Measurements from ENCODE around the gene ABCA9. TPM values are rescaled to one million over a fixed set of nuclear protein-coding genes. Genes with fewer than 3 reads are reported as not detected.
"Not testable (repeated sequence)": the region's sequence is repeated elsewhere in the genome, so short reads cannot be mapped to it uniquely, and the experiment has no call there.

The ABCA9 gene
- total RNA-seq, 2 experiments from 2014 or later: not detected

GRCh38 chr17:69018022-69018615 is 42.6 kb downstream of the ABCA9 start:
- H3K36me3 Mint-ChIP-seq (ENCODE audit: low read depth): no peaks in the 10 kb centered on the region
- POLR2A ChIA-PET: no interaction called here
- CTCF ChIA-PET: no interaction called here
- H3K27me3 Mint-ChIP-seq: no peaks in the 10 kb centered on the region
- no peaks in the 10 kb centered on the region for H3K9me3 Mint-ChIP-seq
- H3K4me3 Mint-ChIP-seq: no peak overlapping the region
- H3K4me1 Mint-ChIP-seq (ENCODE audit: low read depth): no peaks in the 10 kb centered on the region
- no peak for DNase-seq
- intact Hi-C loops (cut with micrococcal nuclease): no loop called here
- TF ChIP-seq, protein P1, sequence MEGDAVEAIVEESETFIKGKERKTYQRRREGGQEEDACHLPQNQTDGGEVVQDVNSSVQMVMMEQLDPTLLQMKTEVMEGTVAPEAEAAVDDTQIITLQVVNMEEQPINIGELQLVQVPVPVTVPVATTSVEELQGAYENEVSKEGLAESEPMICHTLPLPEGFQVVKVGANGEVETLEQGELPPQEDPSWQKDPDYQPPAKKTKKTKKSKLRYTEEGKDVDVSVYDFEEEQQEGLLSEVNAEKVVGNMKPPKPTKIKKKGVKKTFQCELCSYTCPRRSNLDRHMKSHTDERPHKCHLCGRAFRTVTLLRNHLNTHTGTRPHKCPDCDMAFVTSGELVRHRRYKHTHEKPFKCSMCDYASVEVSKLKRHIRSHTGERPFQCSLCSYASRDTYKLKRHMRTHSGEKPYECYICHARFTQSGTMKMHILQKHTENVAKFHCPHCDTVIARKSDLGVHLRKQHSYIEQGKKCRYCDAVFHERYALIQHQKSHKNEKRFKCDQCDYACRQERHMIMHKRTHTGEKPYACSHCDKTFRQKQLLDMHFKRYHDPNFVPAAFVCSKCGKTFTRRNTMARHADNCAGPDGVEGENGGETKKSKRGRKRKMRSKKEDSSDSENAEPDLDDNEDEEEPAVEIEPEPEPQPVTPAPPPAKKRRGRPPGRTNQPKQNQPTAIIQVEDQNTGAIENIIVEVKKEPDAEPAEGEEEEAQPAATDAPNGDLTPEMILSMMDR (IDR thresholded peaks at IDR 0.05): no peak
- no peak for ATAC-seq
- no peak overlapping the region for H3K27ac Mint-ChIP-seq

DNA sequence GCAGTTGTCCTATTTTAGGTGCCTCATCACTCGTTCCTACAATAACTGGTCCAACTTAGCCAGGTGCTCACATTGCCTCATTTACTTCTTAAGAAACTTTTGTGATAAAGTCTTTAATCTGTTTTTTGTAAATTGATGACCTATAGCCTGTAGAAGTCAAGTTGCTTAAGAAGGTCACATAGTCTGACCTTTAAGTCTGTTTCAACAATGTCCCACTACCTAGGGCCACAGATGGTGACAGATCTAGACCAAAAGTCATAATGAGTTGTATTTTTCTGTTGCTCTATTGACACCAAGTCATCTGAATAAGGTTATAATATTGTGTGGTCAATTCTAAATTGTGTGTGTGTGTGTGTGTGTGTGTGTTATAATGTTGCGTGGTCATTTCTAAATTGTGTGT is 45.1 kb downstream of the ABCA9 start:
- no peaks in the 10 kb centered on the region for H3K4me1 Mint-ChIP-seq (ENCODE audit: low read depth)
- CTCF ChIA-PET: no interaction called here
- no peak overlapping the region for H3K27ac Mint-ChIP-seq
- ATAC-seq (no peak), DNase-seq (no peak)
- POLR2A ChIA-PET: no interaction called here
- H3K9me3 Mint-ChIP-seq: no peaks in the 10 kb centered on the region
- H3K4me3 Mint-ChIP-seq: no peak overlapping the region
- TF ChIP-seq, protein P1 (IDR thresholded peaks at IDR 0.05): no peak
- no peaks in the 10 kb centered on the region for H3K36me3 Mint-ChIP-seq (ENCODE audit: low read depth)
- intact Hi-C loops (cut with micrococcal nuclease): no loop called here
- H3K27me3 Mint-ChIP-seq: peaks cover 2% of the 10 kb centered on the region

GRCh38 chr17:69012895-69013805 is 47.6 kb downstream of the ABCA9 start:
- ATAC-seq (no peak), DNase-seq (no peak)
- TF ChIP-seq, protein P1 (IDR thresholded peaks at IDR 0.05): no peak
- Mint-ChIP-seq H3K36me3 (ENCODE audit: low read depth) (no peaks in the 10 kb centered on the region), H3K4me3 (no peak overlapping the region), H3K9me3 (no peaks in the 10 kb centered on the region), H3K4me1 (ENCODE audit: low read depth) (no peaks in the 10 kb centered on the region), H3K27ac (no peak overlapping the region), H3K27me3 (peaks cover 2% of the 10 kb centered on the region)
- intact Hi-C loops (cut with micrococcal nuclease): no loop called here
- CTCF ChIA-PET: no interaction called here
- POLR2A ChIA-PET: interaction anchor here (0.6 kb wide), 1 partner anchor 286 kb away, joined by 3 read pairs; no protein-coding TSS in a partner anchor

GRCh38 chr17:69009930-69010329 is 50.8 kb downstream of the ABCA9 start:
- DNase-seq (no peak), ATAC-seq (no peak)
- peaks cover 5% of the 10 kb centered on the region for H3K27me3 Mint-ChIP-seq
- H3K9me3 Mint-ChIP-seq: no peaks in the 10 kb centered on the region
- H3K27ac Mint-ChIP-seq: no peak overlapping the region
- TF ChIP-seq, protein P1 (IDR thresholded peaks at IDR 0.05): no peak
- H3K4me1 Mint-ChIP-seq (ENCODE audit: low read depth): no peaks in the 10 kb centered on the region
- ChIA-PET CTCF (no interaction called here), POLR2A (no interaction called here)
- no peaks in the 10 kb centered on the region for H3K36me3 Mint-ChIP-seq (ENCODE audit: low read depth)
- intact Hi-C loops (cut with micrococcal nuclease): no loop called here
- no peak overlapping the region for H3K4me3 Mint-ChIP-seq

DNA sequence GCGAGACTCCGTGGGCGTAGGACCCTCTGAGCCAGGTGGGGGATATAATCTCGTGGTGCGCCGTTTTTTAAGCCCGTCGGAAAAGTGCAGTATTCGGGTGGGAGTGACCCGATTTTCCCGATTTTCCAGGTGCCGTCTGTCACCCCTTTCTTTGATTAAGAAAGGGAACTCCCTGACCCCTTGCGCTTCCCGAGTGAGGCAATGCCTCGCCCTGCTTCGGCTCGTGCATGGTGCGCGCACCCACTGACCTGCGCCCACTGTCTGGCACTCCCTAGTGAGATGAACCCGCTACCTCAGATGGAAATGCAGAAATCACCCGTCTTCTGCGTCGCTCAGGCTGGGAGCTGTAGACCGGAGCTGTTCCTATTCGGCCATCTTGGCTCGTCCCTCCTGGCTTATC is 56.0 kb downstream of the ABCA9 start:
- ATAC-seq; intact Hi-C loops (cut with micrococcal nuclease); H3K27ac Mint-ChIP-seq; H3K27me3 Mint-ChIP-seq; H3K4me1 Mint-ChIP-seq (ENCODE audit: low read depth); H3K36me3 Mint-ChIP-seq (ENCODE audit: low read depth); DNase-seq; POLR2A ChIA-PET; H3K9me3 Mint-ChIP-seq; H3K4me3 Mint-ChIP-seq; CTCF ChIA-PET: not testable (repeated sequence)

DNA sequence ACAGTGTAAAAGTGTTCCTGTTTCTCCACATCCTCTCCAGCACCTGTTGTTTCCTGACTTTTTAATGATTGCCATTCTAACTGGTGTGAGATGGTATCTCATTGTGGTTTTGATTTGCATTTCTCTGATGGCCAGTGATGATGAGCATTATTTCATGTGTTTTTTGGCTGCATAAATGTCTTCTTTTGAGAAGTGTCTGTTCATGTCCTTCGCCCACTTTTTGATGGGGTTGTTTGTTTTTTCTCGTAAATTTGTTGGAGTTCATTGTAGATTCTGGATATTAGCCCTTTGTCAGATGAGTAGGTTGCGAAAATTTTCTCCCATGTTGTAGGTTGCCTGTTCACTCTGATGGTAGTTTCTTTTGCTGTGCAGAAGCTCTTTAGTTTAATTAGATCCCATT is 61.0 kb downstream of the ABCA9 start:
- DNase-seq; H3K27me3 Mint-ChIP-seq; H3K9me3 Mint-ChIP-seq; H3K36me3 Mint-ChIP-seq (ENCODE audit: low read depth); H3K4me3 Mint-ChIP-seq; H3K27ac Mint-ChIP-seq; intact Hi-C loops (cut with micrococcal nuclease); H3K4me1 Mint-ChIP-seq (ENCODE audit: low read depth); CTCF ChIA-PET; POLR2A ChIA-PET; ATAC-seq: not testable (repeated sequence)

All from activated CD8-positive, alpha-beta T cell treated with anti-CD3 and anti-CD28 coated beads for 36 hours (primary cell).